ENCODE measurements around the gene MRPL45. TPM values are rescaled to one million over a fixed set of nuclear protein-coding genes. Genes with fewer than 3 reads are reported as not detected.

Gene MRPL45
- total and polyA plus RNA-seq, 2 of the 13 experiments (the other 11 are each of a cell fraction or from before 2014, with no cell fraction given): 89.5 to 157 TPM

- peak; percentile 73; the same call in 1 of the 2 replicates for TF ChIP-seq AFF4 (CRISPR knock-in tag; IDR thresholded peaks at IDR 0.05)
- TF ChIP-seq ATF7 (IDR thresholded peaks at IDR 0.05): no peak
- TF ChIP-seq ATF7 (CRISPR knock-in tag; IDR thresholded peaks at IDR 0.05): peak; percentile 82; the same call in 1 of the 2 replicates
- TF ChIP-seq, protein P1, sequence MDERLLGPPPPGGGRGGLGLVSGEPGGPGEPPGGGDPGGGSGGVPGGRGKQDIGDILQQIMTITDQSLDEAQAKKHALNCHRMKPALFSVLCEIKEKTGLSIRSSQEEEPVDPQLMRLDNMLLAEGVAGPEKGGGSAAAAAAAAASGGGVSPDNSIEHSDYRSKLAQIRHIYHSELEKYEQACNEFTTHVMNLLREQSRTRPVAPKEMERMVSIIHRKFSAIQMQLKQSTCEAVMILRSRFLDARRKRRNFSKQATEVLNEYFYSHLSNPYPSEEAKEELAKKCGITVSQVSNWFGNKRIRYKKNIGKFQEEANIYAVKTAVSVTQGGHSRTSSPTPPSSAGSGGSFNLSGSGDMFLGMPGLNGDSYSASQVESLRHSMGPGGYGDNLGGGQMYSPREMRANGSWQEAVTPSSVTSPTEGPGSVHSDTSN (CRISPR knock-in tag; IDR thresholded peaks at IDR 0.05): 0 out of 2 replicates have a peak, but pooled peaks have one; percentile 13
- peak; percentile 95 for TF ChIP-seq ZNF264 (CRISPR knock-in tag; IDR thresholded peaks at IDR 0.05)
- TF ChIP-seq STAT5B (CRISPR knock-in tag; IDR thresholded peaks at IDR 0.05): no peak
- TF ChIP-seq, protein P2, sequence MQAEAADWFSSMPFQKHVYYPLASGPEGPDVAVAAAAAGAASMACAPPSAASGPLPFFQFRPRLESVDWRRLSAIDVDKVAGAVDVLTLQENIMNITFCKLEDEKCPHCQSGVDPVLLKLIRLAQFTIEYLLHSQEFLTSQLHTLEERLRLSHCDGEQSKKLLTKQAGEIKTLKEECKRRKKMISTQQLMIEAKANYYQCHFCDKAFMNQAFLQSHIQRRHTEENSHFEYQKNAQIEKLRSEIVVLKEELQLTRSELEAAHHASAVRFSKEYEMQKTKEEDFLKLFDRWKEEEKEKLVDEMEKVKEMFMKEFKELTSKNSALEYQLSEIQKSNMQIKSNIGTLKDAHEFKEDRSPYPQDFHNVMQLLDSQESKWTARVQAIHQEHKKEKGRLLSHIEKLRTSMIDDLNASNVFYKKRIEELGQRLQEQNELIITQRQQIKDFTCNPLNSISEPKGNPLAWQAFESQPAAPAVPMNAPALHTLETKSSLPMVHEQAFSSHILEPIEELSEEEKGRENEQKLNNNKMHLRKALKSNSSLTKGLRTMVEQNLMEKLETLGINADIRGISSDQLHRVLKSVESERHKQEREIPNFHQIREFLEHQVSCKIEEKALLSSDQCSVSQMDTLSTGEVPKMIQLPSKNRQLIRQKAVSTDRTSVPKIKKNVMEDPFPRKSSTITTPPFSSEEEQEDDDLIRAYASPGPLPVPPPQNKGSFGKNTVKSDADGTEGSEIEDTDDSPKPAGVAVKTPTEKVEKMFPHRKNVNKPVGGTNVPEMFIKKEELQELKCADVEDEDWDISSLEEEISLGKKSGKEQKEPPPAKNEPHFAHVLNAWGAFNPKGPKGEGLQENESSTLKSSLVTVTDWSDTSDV (CRISPR knock-in tag; IDR thresholded peaks at IDR 0.05): peak; percentile 79
- TF ChIP-seq ZBTB2 (CRISPR knock-in tag; IDR thresholded peaks at IDR 0.05; ENCODE audit: low read depth): peak; percentile 98
- peak; percentile 67 for TF ChIP-seq UBTF (CRISPR knock-in tag; IDR thresholded peaks at IDR 0.05)
- peak; percentile 70 for TF ChIP-seq ELF3 (CRISPR knock-in tag; IDR thresholded peaks at IDR 0.05)
- no peak for TF ChIP-seq ZNF530 (CRISPR knock-in tag; IDR thresholded peaks at IDR 0.05; ENCODE audit: low read depth)
- TF ChIP-seq PCBP1 (IDR thresholded peaks at IDR 0.05; ENCODE audit: borderline replicate concordance, low read depth, low read length): no peak
- peak; percentile 78; the same call in 1 of the 2 replicates for TF ChIP-seq TP53 (CRISPR knock-in tag; conservative IDR thresholded peaks at IDR 0.05)
- TF ChIP-seq ZBTB49 (CRISPR knock-in tag; IDR thresholded peaks at IDR 0.05; ENCODE audit: borderline replicate concordance): peak; percentile 89; the same call in 1 of the 2 replicates
These were observed 54.6 kb downstream of the MRPL45 start, which contains the start of gene SOCS7 (continued) for GRCh38 chr17:38351412-38352222.
